GM21528 (cell line): ENCODE results near the gene ZFP28.

Experiments
- ATAC-seq: cut with Tn5 transposase; IDR thresholded peaks from one replicate; pipeline ENCODE4 v1.9.1; 2021; ENCODE audit warnings: mild to moderate bottlenecking, moderate library complexity; ENCODE audit not compliant: unreplicated experiment, low FRiP score

The ZFP28 gene

GRCh38 chr19:56538761-56539263, at the start of gene ZFP28:
ZFP28 (plus strand) TSS chr19:56538948; CDS start chr19:56539019, 71 bp downstream.
- peak; percentile 25 for ATAC-seq

GRCh38 chr19:56491399-56491798, 47.3 kb upstream of the ZFP28 start:
- ATAC-seq = no peak

- ATAC-seq = no peak
These were observed 34.2 kb upstream of the ZFP28 start for GRCh38 chr19:56504581-56504980.

- no peak for ATAC-seq
These were observed 31.1 kb upstream of the ZFP28 start, which contains the start of gene ZNF471 for GRCh38 chr19:56507446-56508289. ZNF471 (plus strand) TSS chr19:56507855; CDS start chr19:56511572, 3,717 bp downstream.

GRCh38 chr19:56508290-56508778, 30.4 kb upstream of the ZFP28 start:
- no peak for ATAC-seq

- no peak for ATAC-seq
These were observed 13.4 kb upstream of the ZFP28 start for GRCh38 chr19:56525214-56525860.

- ATAC-seq = no peak
These were observed 1.3 kb upstream of the ZFP28 start for GRCh38 chr19:56537442-56537841.

- ATAC-seq = peak; percentile 79
These were observed 441 bp upstream of the ZFP28 start for GRCh38 chr19:56538254-56538760.

- no peak for ATAC-seq
These were observed 5.0 kb downstream of the ZFP28 start for GRCh38 chr19:56543776-56544175.

GRCh38 chr19:56547535-56547934, 8.8 kb downstream of the ZFP28 start:
- ATAC-seq = no peak

GRCh38 chr19:56554272-56554869, 15.6 kb downstream of the ZFP28 start:
- no peak for ATAC-seq

- ATAC-seq = no peak
These were observed 24.0 kb downstream of the ZFP28 start for GRCh38 chr19:56562766-56563165.

- peak; percentile 34 for ATAC-seq
These were observed 28.1 kb downstream of the ZFP28 start for GRCh38 chr19:56566904-56567273.

GRCh38 chr19:56567274-56568120, 28.7 kb downstream of the ZFP28 start, which contains the start of gene ZNF470:
ZNF470 (plus strand) TSS chr19:56567468; CDS start chr19:56570312, 2,844 bp downstream.
- peak; percentile 98 for ATAC-seq

GRCh38 chr19:56572589-56572988, 33.8 kb downstream of the ZFP28 start:
- no peak for ATAC-seq

GRCh38 chr19:56573914-56574313, 35.2 kb downstream of the ZFP28 start:
- ATAC-seq = no peak

- no peak for ATAC-seq
These were observed 39.2 kb downstream of the ZFP28 start for GRCh38 chr19:56577719-56578602.

GRCh38 chr19:56594446-56594782, 55.7 kb downstream of the ZFP28 start:
- ATAC-seq = no peak
